ENCODE measurements around the gene ZNF385A. TPM values are rescaled to one million over a fixed set of nuclear protein-coding genes. Genes with fewer than 3 reads are reported as not detected.
A peak's percentile ranks its signal among the peaks of the same experiment; 100 is the strongest.
"Not testable (repeated sequence)": the region's sequence is repeated elsewhere in the genome, so short reads cannot be mapped to it uniquely, and the experiment has no call there.

The ZNF385A gene
- total and polyA plus RNA-seq, 4 donors, result 2.5 to 4.0 (median 2.8) TPM

GRCh38 chr12:54355104-54355815 is 29.3 kb downstream of the ZNF385A start:
- no peak overlapping the region for H3K9ac ChIP-seq (ENCODE audit: low read depth in 1 of 2, low read length in 2 of 2)
- no peak overlapping the region for H3K4me3 ChIP-seq (ENCODE audit: low read depth in 1 of 3, low read length in 3 of 3)
- DNase-seq (ENCODE audit: low spot score), result no peak
- no peaks in the 10 kb centered on the region for H3K27me3 ChIP-seq (ENCODE audit: control insufficient read depth in 4 of 4, insufficient read depth in 4 of 4, low read length in 3 of 4)
- TF ChIP-seq CTCF (IDR thresholded peaks at IDR 0.05; ENCODE audit: low read depth, low read length, missing input control) (peak; percentile 4), RAD21 (IDR thresholded peaks at IDR 0.05) (no peak), RXRA (IDR thresholded peaks at IDR 0.05) (no peak)
- peak overlapping the region in 1 of 2 donors; percentile 38 for H3K27ac ChIP-seq (ENCODE audit: low read depth in 1 of 2, low read length in 2 of 2)
- H3K4me1 ChIP-seq (ENCODE audit: control insufficient read depth in 4 of 4, insufficient read depth in 4 of 4, low read length in 3 of 4), result peaks cover 12 to 48% (median 32%) of the 10 kb centered on the region in 4 donors
- H3K9me3 ChIP-seq (ENCODE audit: control insufficient read depth in 4 of 4, low read length in 3 of 4), result no peaks in the 10 kb centered on the region
- WGBS, result 79% methylated on average over 6 of the region's 6 CpGs
- H3K36me3 ChIP-seq (ENCODE audit: control insufficient read depth in 4 of 4, insufficient read depth in 3 of 4, low read depth in 1 of 4, low read length in 3 of 4), result peaks cover 0 to 11% (median 7%) of the 10 kb centered on the region in 4 donors

GRCh38 chr12:54354271-54354670 is 30.3 kb downstream of the ZNF385A start:
- Histone ChIP-seq H3K4me1 (ENCODE audit: control insufficient read depth in 4 of 4, insufficient read depth in 4 of 4, low read length in 3 of 4) (peaks cover 10 to 44% (median 30%) of the 10 kb centered on the region in 4 donors), H3K36me3 (ENCODE audit: control insufficient read depth in 4 of 4, insufficient read depth in 3 of 4, low read depth in 1 of 4, low read length in 3 of 4) (peaks cover under 1 to 19% (median 16%) of the 10 kb centered on the region in 4 donors), H3K27ac (ENCODE audit: low read depth in 1 of 2, low read length in 2 of 2) (peak overlapping the region; percentile 78 to 90)
- DNase-seq (ENCODE audit: low spot score); H3K27me3 ChIP-seq (ENCODE audit: control insufficient read depth in 4 of 4, insufficient read depth in 4 of 4, low read length in 3 of 4); H3K9ac ChIP-seq (ENCODE audit: low read depth in 1 of 2, low read length in 2 of 2); H3K4me3 ChIP-seq (ENCODE audit: low read depth in 1 of 3, low read length in 3 of 3); H3K9me3 ChIP-seq (ENCODE audit: control insufficient read depth in 4 of 4, low read length in 3 of 4): not testable (repeated sequence)
- WGBS, result 50% methylated on average over 7 of the region's 7 CpGs

GRCh38 chr12:54352891-54353874 is 31.4 kb downstream of the ZNF385A start:
- no peaks in the 10 kb centered on the region for H3K9me3 ChIP-seq (ENCODE audit: control insufficient read depth in 4 of 4, low read length in 3 of 4)
- H3K27me3 ChIP-seq (ENCODE audit: control insufficient read depth in 4 of 4, insufficient read depth in 4 of 4, low read length in 3 of 4), result no peaks in the 10 kb centered on the region
- H3K4me3 ChIP-seq (ENCODE audit: low read depth in 1 of 3, low read length in 3 of 3), result no peak overlapping the region
- H3K9ac ChIP-seq (ENCODE audit: low read depth in 1 of 2, low read length in 2 of 2), result peak overlapping the region; percentile 26 to 27
- peaks cover 10 to 41% (median 25%) of the 10 kb centered on the region in 4 donors for H3K4me1 ChIP-seq (ENCODE audit: control insufficient read depth in 4 of 4, insufficient read depth in 4 of 4, low read length in 3 of 4)
- DNase-seq (ENCODE audit: low spot score), result no peak
- 34% methylated on average over 1 of the region's 1 CpG for WGBS
- H3K36me3 ChIP-seq (ENCODE audit: control insufficient read depth in 4 of 4, insufficient read depth in 3 of 4, low read depth in 1 of 4, low read length in 3 of 4), result peaks cover 7 to 27% (median 23%) of the 10 kb centered on the region in 4 donors
- peak overlapping the region; percentile 78 to 90 for H3K27ac ChIP-seq (ENCODE audit: low read depth in 1 of 2, low read length in 2 of 2)
- TF ChIP-seq ZBTB33 (IDR thresholded peaks at IDR 0.05) (peak; percentile 19), EGR1 (IDR thresholded peaks at IDR 0.05; ENCODE audit: low read depth in 2 of 2) (peak in 1 of 2 donors; percentile 44), NR2F2 (IDR thresholded peaks at IDR 0.05) (no peak), JUND (IDR thresholded peaks at IDR 0.05) (peak; percentile 89 to 97), RAD21 (IDR thresholded peaks at IDR 0.05) (peak; percentile 29 to 48), RXRA (IDR thresholded peaks at IDR 0.05) (peak; percentile 96 to 97), HNF4A (conservative IDR thresholded peaks at IDR 0.05) (peak; percentile 90 to 91), FOXA2 (IDR thresholded peaks at IDR 0.05) (peak; percentile 90), YY1 (IDR thresholded peaks at IDR 0.05) (peak; percentile 29), TAF1 (conservative IDR thresholded peaks at IDR 0.05) (peak; percentile 63), SP1 (IDR thresholded peaks at IDR 0.05) (peak; percentile 98), GABPA (IDR thresholded peaks at IDR 0.05 in 1 of 2, conservative IDR thresholded peaks at IDR 0.05 in 1 of 2) (no peak), REST (IDR thresholded peaks at IDR 0.05) (peak; percentile 86), CTCF (IDR thresholded peaks at IDR 0.05; ENCODE audit: low read depth, low read length, missing input control) (no peak)
